ENCODE data around the gene GPR158. TPM values are rescaled to one million over a fixed set of nuclear protein-coding genes. Genes with fewer than 3 reads are reported as not detected.

Gene GPR158
- total RNA-seq, 1 donor = 0.43 TPM

GRCh38 chr10:25498645-25499044 is 323.8 kb downstream of the GPR158 start:
- no peak for DNase-seq (ENCODE audit: low read depth)
- H3K4me3 ChIP-seq (ENCODE audit: low read depth, low read length) = no peak overlapping the region
- no peak for TF ChIP-seq CTCF (IDR thresholded peaks at IDR 0.05; ENCODE audit: insufficient read depth, low read depth, low read length)

GRCh38 chr10:25501912-25502311 is 327.1 kb downstream of the GPR158 start:
- no peak for TF ChIP-seq CTCF (IDR thresholded peaks at IDR 0.05; ENCODE audit: insufficient read depth, low read depth, low read length)
- DNase-seq (ENCODE audit: low read depth) = peak; percentile 28
- H3K4me3 ChIP-seq (ENCODE audit: low read depth, low read length) = no peak overlapping the region

GRCh38 chr10:25502453-25502852 is 327.7 kb downstream of the GPR158 start:
- no peak overlapping the region for H3K4me3 ChIP-seq (ENCODE audit: low read depth, low read length)
- TF ChIP-seq CTCF (IDR thresholded peaks at IDR 0.05; ENCODE audit: insufficient read depth, low read depth, low read length) = no peak
- no peak for DNase-seq (ENCODE audit: low read depth)

GRCh38 chr10:25504306-25504705 is 329.5 kb downstream of the GPR158 start:
- DNase-seq (ENCODE audit: low read depth) = no peak
- TF ChIP-seq CTCF (IDR thresholded peaks at IDR 0.05; ENCODE audit: insufficient read depth, low read depth, low read length) = no peak

GRCh38 chr10:25504838-25505237 is 330.0 kb downstream of the GPR158 start:
- no peak for TF ChIP-seq CTCF (IDR thresholded peaks at IDR 0.05; ENCODE audit: insufficient read depth, low read depth, low read length)
- H3K4me3 ChIP-seq (ENCODE audit: low read depth, low read length) = no peak overlapping the region
- no peak for DNase-seq (ENCODE audit: low read depth)

More at GRCh38 chr10:25504306-25504705, 329.5 kb downstream of the GPR158 start:
- no peak overlapping the region for H3K4me3 ChIP-seq (ENCODE audit: low read depth, low read length)

- no peak for DNase-seq (ENCODE audit: low read depth)
- TF ChIP-seq CTCF (IDR thresholded peaks at IDR 0.05; ENCODE audit: insufficient read depth, low read depth, low read length) = no peak
- H3K4me3 ChIP-seq (ENCODE audit: low read depth, low read length) = no peak overlapping the region
Measured at GRCh38 chr10:25505466-25505865, 330.7 kb downstream of the GPR158 start.

- no peak for DNase-seq (ENCODE audit: low read depth)
- TF ChIP-seq CTCF (IDR thresholded peaks at IDR 0.05; ENCODE audit: insufficient read depth, low read depth, low read length) = no peak
- H3K4me3 ChIP-seq (ENCODE audit: low read depth, low read length) = no peak overlapping the region
Measured at GRCh38 chr10:25506821-25507335, 332.1 kb downstream of the GPR158 start.

Measured in fibroblast of villous mesenchyme (primary cell).